ENCODE data around the gene DENND11.

DENND11 gene

GRCh38 chr7:141675436-141676215 is 26.3 kb downstream of the DENND11 start:
- no peak overlapping the region for H3K27ac ChIP-seq
- no peaks in the 10 kb centered on the region for H3K27me3 ChIP-seq (replicated peaks)
- no peak overlapping the region for H3K4me3 ChIP-seq (ENCODE audit: low read depth, low read length)
- no peak for TF ChIP-seq CTCF (IDR thresholded peaks at IDR 0.05; ENCODE audit: low read depth, low read length, missing control alignments)
- DNase-seq, result no peak
- H3K36me3 ChIP-seq (replicated peaks), result no peaks in the 10 kb centered on the region
- in situ Hi-C loops (cut with HindIII; ENCODE audit: low pct_ligation_motif_present, low sequenced_read_pairs), result no loop called here

- Histone ChIP-seq H3K36me3 (replicated peaks) (no peaks in the 10 kb centered on the region), H3K4me3 (ENCODE audit: low read depth, low read length) (no peak overlapping the region), H3K27ac (peak overlapping the region; percentile 71), H3K27me3 (replicated peaks) (no peaks in the 10 kb centered on the region)
- in situ Hi-C loops (cut with HindIII; ENCODE audit: low pct_ligation_motif_present, low sequenced_read_pairs), result no loop called here
- no peak for DNase-seq
- peak; percentile 78 for TF ChIP-seq CTCF (IDR thresholded peaks at IDR 0.05; ENCODE audit: low read depth, low read length, missing control alignments)
Measured at GRCh38 chr7:141674702-141675101, 27.3 kb downstream of the DENND11 start.

- no peak overlapping the region for H3K4me3 ChIP-seq (ENCODE audit: low read depth, low read length)
- peak; percentile 48 for DNase-seq
- in situ Hi-C loops (cut with HindIII; ENCODE audit: low pct_ligation_motif_present, low sequenced_read_pairs), result no loop called here
Measured at GRCh38 chr7:141674171-141674671, 27.7 kb downstream of the DENND11 start.

GRCh38 chr7:141673346-141673745 is 28.6 kb downstream of the DENND11 start:
- no peak for TF ChIP-seq CTCF (IDR thresholded peaks at IDR 0.05; ENCODE audit: low read depth, low read length, missing control alignments)
- no peak for DNase-seq
- in situ Hi-C loops (cut with HindIII; ENCODE audit: low pct_ligation_motif_present, low sequenced_read_pairs), result no loop called here
- no peaks in the 10 kb centered on the region for H3K27me3 ChIP-seq (replicated peaks)
- no peak overlapping the region for H3K27ac ChIP-seq
- no peaks in the 10 kb centered on the region for H3K36me3 ChIP-seq (replicated peaks)
- no peak overlapping the region for H3K4me3 ChIP-seq (ENCODE audit: low read depth, low read length)

More at GRCh38 chr7:141674171-141674671, 27.7 kb downstream of the DENND11 start:
- Histone ChIP-seq H3K27me3 (replicated peaks) (no peaks in the 10 kb centered on the region), H3K27ac (peak overlapping the region; percentile 71), H3K36me3 (replicated peaks) (no peaks in the 10 kb centered on the region)
- no peak for TF ChIP-seq CTCF (IDR thresholded peaks at IDR 0.05; ENCODE audit: low read depth, low read length, missing control alignments)

- Histone ChIP-seq H3K27ac (no peak overlapping the region), H3K27me3 (replicated peaks) (no peaks in the 10 kb centered on the region), H3K4me3 (ENCODE audit: low read depth, low read length) (no peak overlapping the region), H3K36me3 (replicated peaks) (no peaks in the 10 kb centered on the region)
- no peak for TF ChIP-seq CTCF (IDR thresholded peaks at IDR 0.05; ENCODE audit: low read depth, low read length, missing control alignments)
- DNase-seq, result no peak
- in situ Hi-C loops (cut with HindIII; ENCODE audit: low pct_ligation_motif_present, low sequenced_read_pairs), result no loop called here
Measured at GRCh38 chr7:141671705-141672496, 30.1 kb downstream of the DENND11 start.

All from brain microvascular endothelial cell (primary cell).